Measurements from ENCODE around the gene SYNE1. TPM values are rescaled to one million over a fixed set of nuclear protein-coding genes. Genes with fewer than 3 reads are reported as not detected.

SYNE1 gene, protein sequence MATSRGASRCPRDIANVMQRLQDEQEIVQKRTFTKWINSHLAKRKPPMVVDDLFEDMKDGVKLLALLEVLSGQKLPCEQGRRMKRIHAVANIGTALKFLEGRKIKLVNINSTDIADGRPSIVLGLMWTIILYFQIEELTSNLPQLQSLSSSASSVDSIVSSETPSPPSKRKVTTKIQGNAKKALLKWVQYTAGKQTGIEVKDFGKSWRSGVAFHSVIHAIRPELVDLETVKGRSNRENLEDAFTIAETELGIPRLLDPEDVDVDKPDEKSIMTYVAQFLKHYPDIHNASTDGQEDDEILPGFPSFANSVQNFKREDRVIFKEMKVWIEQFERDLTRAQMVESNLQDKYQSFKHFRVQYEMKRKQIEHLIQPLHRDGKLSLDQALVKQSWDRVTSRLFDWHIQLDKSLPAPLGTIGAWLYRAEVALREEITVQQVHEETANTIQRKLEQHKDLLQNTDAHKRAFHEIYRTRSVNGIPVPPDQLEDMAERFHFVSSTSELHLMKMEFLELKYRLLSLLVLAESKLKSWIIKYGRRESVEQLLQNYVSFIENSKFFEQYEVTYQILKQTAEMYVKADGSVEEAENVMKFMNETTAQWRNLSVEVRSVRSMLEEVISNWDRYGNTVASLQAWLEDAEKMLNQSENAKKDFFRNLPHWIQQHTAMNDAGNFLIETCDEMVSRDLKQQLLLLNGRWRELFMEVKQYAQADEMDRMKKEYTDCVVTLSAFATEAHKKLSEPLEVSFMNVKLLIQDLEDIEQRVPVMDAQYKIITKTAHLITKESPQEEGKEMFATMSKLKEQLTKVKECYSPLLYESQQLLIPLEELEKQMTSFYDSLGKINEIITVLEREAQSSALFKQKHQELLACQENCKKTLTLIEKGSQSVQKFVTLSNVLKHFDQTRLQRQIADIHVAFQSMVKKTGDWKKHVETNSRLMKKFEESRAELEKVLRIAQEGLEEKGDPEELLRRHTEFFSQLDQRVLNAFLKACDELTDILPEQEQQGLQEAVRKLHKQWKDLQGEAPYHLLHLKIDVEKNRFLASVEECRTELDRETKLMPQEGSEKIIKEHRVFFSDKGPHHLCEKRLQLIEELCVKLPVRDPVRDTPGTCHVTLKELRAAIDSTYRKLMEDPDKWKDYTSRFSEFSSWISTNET (N-terminal part only)
- 56.2 and 63.2 TPM in 2 replicates for total RNA-seq

DNA sequence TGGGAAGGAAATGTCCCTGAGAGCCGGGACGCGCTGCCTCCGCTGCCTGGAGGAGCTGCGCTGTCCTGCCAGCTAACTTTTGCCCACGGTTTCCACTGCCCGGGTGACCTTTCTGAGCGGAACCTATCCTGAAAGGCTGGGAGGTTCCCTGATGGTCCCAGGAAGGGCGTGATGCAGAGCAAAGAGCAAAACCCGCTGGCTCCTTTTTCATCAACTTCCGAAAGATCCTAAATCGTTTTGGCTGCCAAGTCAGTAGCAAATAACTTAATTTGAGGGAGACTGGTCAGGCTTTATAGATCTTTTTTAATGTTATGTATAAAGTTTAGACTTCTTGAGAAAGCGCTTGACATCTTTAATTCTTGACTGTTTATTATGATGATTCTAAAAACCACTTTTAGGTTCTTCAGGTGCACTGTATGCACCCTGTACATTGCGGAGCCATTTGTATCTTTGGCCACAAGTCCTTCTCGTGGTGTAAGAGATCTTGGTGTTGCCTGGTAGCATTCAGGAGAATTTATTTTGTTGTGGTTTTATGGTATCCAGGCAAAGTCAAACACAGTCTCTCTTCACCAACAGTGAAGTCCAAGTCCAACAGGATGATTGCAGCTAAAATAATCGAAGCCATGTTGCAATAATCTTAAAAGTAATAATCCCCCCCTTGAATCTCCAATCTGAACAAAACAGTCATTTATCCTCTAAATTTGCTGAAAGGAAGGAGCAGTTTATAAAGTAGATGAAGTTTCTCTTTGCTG lies at the start of gene SYNE1:
Gene SYNE1, minus strand, starts transcription at position 67 of the 752 bp plus-strand sequence. CDS start 9,031 bp downstream, outside the sequence.

Other genes starting within 250 kb of the SYNE1 start
- 120 and 122 TPM in 2 replicates for gene MYCT1, start 60.5 kb upstream of the SYNE1 start, total RNA-seq
- gene VIP, start 113.4 kb upstream of the SYNE1 start, total RNA-seq = 0.15 and 0.53 TPM in 2 replicates